Stimulated activated CD4-positive, alpha-beta T cell treated with anti-CD3 and anti-CD28 coated beads, Interleukin-1b, Interleukin-23, amount 100 ng/mL, for 4 hours (primary cell): ENCODE measurements around the gene PLK1.

Experiments
- DNase-seq, 2 donors: peaks; one replicate each; pipeline ENCODE4 v3.0.0-alpha.2; 2020; ENCODE audit warnings: low read depth in 2 of 2

The PLK1 gene

GRCh38 chr16:23679986-23680336, 1.3 kb downstream of the PLK1 start:
- DNase-seq: no peak

- no peak for DNase-seq
These were observed 3.5 kb downstream of the PLK1 start for GRCh38 chr16:23682181-23682580.

GRCh38 chr16:23683487-23683886, 4.8 kb downstream of the PLK1 start:
- no peak for DNase-seq

DNA sequence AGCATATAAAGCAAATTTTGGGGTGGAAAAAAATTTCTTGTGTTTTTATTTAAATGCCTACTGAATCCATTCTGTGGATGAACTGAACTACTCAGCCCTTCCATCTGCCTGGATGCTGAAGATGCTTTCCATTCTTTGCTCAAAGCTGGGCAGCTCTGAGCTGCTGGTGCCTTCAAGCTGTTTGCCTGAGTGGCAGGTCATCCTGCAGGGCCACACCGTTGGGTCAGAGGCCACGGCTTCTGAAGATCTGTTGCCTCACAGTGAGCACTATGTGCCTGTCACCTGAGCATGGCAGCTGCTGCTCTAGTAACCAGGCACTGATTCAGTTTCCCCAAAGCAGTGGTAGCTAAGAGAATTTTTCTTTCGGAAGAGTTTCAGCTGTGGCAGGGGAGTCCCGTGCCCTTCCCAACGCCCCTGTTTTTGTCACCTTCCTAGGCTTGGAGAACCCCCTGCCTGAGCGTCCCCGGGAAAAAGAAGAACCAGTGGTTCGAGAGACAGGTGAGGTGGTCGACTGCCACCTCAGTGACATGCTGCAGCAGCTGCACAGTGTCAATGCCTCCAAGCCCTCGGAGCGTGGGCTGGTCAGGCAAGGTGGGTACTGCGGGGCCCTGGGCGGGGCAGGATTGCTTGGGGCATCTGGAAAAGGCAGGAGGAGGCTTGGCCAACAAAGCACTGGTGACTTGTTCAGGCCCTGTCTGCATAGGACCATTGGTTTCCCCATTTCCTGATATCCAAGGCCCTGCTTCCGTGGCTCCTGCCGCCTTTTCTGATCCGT, 8.5 kb downstream of the PLK1 start:
- DNase-seq: no peak

GRCh38 chr16:23689442-23690187, 10.9 kb downstream of the PLK1 start:
- no peak for DNase-seq

DNA sequence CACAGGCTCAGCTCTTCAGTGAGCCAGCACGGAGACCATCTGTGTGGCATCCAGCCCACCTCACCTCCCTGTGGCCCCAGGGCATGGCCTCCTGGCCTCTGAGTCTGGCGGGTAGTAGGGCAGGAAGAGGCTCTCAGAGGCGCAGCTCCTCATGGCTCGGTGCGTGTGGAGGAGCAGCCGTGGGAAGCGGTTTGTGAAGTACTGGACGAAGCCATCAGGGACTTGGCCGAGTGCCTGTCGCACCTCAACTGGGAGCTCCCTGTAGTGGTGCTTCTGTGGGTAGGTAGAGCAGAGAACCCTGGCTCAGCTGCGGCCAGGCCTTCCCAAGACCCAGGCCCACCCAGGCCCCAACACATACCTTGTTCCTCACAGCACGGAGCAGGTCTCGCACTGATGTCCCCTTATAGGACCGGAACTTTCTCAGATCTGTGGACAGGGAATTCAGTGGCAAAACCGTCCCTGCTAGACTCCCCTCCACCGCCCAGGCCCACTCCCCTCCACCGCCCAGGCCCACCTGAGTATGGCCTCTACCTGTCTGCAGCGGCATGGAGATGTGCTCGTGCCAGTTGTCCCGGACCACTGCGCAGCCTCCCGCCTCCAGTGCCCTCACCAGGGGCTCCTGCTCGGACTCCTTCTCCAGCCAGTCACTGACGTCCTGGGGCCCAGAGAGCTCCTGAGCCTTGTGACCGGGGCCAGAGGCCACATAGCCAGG, 12.2 kb downstream of the PLK1 start:
- no peak for DNase-seq

- no peak for DNase-seq
These were observed 12.9 kb downstream of the PLK1 start for GRCh38 chr16:23691483-23692189.

GRCh38 chr16:23692190-23692837, 13.6 kb downstream of the PLK1 start:
- DNase-seq: no peak

DNA sequence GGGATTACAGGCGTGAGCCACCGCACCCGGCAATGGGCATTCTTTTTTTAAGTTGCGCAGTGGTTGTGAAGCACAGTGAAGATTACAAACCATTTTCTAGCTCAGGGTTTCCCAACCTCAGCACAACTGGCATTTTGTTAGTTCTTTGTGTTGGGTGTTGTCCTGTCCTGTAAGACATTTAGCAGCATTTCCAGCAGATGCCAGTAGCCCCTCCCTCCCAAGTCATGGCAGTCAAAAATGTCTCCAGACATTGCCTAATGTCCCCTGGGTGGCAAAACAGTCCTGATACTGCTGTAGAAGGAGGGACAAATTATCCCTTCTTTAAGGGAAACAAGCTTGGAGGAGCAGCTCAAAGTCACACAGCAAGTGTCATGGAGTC, 15.6 kb downstream of the PLK1 start:
- DNase-seq: no peak

DNA sequence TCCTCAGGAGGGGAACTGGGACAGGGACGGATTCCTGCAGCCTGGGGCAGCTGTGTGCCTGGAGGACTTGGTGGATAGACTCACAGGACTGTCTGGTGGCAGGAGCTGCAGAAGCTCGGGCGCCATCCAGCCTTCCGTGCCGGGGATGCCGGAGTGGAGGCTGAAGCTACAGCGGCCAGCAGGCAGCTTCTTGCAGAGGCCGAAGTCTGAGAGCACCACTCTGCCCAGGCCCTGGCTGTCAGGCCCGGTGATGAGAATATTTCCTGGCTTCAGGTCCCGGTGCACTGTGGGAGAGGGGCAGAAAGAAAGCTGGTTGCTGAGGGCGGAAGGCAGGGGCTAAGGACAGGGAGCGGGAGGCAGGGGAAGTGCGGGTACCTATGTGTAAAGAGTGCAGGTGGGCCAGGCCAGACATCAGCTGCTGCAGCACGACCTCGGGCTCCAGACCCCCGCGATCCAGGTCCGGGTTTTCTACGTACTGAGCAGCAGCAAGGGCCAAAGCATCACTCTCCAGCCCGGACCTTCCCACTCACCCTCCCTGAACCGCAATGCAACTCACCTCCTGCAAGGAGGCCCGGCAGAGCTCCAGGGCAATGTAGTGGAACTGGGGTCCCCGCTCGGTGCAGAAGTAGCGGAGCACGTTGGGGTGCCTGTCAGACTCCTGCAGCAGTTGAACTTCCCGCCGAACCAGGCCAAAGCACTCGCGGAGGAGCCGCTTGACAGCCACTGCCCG, 16.1 kb downstream of the PLK1 start:
- no peak for DNase-seq

GRCh38 chr16:23695756-23696155, 17.1 kb downstream of the PLK1 start:
- DNase-seq: no peak

GRCh38 chr16:23699100-23699499, 20.4 kb downstream of the PLK1 start:
- no peak for DNase-seq

DNA sequence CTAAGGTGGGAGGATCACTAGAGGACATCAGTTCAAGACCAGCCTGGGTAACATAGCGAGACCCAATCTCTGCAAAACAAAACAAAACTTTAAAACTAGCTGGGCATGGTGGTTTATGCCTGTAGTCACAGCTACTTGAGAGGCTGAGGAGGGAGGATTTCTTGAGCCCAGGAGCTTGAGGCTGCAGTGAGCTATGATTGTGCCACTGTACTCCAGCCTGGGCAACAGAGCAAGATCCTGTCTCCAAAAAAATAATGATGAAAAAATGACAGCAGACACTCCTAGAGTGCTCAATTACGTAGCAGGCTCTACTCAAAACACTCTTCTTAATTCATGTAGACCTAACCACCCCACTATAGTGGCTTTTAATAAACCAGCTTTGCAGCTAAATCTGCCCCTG, 21.4 kb downstream of the PLK1 start:
- no peak for DNase-seq

DNA sequence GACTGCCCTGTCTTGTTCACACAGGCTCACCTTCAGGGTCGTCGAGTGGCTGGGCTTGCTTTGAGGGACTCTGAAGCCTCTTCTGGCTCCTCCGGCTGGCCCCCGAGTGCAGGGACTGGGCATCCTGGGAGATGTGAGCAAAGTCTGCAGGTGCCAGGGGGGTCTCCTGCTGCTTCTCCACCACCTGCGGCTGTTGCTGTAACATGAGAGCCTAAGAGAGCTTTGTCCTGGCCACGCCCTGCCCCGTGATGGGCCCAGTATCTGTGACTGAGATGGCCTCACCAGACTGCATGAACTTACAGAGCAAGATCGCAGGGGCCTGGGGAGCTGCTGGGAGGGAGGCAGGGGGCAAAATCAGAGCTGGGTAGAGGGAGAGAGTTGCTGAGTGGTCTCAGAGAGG, 21.8 kb downstream of the PLK1 start:
- DNase-seq: no peak

DNA sequence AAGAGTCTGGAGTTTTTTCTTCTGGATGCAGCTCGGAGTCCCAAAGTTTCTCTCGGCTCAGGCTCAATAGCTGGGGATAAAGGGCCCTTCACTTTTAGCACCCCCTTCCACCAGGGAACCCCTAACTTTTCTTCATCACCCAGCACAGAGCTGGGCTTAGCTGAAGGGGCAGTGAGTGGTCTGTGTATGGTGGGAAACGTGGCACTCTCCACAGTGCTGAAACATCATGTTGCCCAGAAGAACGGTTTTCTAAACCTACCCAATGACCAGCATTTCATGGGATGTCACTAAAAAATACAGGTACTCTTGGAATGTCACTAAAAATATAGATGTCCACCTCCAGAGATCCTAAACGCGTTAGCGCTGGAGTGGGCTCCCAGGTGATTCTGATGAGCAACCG, 22.4 kb downstream of the PLK1 start:
- DNase-seq: no peak

DNA sequence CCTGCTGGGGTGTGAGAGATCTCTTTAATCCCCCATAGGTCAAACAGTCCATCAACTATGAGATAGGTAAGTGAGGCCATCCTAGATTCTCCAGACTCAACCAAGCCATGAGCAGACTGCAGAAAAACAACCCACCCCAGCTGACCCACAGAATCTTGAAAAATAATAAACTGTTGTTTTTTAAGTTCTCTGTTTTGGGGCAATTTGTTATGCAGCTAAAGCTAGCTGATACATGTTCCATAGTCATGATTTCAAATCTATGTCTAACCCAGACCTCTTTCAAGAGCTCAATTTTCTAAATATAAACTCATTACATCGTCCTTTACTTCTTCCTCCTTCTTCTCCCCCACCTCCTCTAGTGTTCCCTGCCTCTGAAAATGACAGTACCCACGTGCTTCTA, 24.3 kb downstream of the PLK1 start:
- DNase-seq: no peak

GRCh38 chr16:23704772-23705516, 26.3 kb downstream of the PLK1 start:
- no peak for DNase-seq

DNA sequence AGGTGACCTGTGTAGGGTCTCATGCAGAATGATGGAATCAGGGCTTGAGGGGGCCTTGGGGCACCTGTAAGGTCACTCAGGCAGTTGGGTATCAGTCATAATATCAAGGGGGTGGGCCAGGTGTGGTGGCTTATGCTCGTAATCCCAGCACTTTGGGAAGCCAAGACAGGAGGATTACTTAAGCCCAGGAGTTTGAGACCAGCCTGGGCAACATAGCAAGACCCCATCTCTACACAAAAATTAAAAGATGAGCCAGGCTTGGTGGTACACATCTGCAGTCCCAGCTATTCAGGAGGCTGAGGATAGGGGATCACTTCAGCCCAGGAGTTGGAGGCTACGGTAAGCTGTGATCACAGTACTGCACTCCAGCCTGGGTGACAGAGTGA, 26.8 kb downstream of the PLK1 start:
- DNase-seq: no peak

- no peak for DNase-seq
These were observed 27.8 kb downstream of the PLK1 start for GRCh38 chr16:23706439-23706838.

GRCh38 chr16:23709536-23709935, 30.8 kb downstream of the PLK1 start:
- no peak for DNase-seq
